Parietal lobe (tissue), 1 donor: ENCODE measurements around the gene CTDP1. TPM values are rescaled to one million over a fixed set of nuclear protein-coding genes. Genes with fewer than 3 reads are reported as not detected.

Experiments used
- total RNA-seq: library from RNA; depleted of rRNA; stranded (reverse); fragments of >200 nt; gene quantifications from one replicate; pipeline ENCODE4 v1.2.3, GENCODE V29; 2014

The CTDP1 gene, protein sequence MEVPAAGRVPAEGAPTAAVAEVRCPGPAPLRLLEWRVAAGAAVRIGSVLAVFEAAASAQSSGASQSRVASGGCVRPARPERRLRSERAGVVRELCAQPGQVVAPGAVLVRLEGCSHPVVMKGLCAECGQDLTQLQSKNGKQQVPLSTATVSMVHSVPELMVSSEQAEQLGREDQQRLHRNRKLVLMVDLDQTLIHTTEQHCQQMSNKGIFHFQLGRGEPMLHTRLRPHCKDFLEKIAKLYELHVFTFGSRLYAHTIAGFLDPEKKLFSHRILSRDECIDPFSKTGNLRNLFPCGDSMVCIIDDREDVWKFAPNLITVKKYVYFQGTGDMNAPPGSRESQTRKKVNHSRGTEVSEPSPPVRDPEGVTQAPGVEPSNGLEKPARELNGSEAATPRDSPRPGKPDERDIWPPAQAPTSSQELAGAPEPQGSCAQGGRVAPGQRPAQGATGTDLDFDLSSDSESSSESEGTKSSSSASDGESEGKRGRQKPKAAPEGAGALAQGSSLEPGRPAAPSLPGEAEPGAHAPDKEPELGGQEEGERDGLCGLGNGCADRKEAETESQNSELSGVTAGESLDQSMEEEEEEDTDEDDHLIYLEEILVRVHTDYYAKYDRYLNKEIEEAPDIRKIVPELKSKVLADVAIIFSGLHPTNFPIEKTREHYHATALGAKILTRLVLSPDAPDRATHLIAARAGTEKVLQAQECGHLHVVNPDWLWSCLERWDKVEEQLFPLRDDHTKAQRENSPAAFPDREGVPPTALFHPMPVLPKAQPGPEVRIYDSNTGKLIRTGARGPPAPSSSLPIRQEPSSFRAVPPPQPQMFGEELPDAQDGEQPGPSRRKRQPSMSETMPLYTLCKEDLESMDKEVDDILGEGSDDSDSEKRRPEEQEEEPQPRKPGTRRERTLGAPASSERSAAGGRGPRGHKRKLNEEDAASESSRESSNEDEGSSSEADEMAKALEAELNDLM
- 17.8 TPM for total RNA-seq

DNA sequence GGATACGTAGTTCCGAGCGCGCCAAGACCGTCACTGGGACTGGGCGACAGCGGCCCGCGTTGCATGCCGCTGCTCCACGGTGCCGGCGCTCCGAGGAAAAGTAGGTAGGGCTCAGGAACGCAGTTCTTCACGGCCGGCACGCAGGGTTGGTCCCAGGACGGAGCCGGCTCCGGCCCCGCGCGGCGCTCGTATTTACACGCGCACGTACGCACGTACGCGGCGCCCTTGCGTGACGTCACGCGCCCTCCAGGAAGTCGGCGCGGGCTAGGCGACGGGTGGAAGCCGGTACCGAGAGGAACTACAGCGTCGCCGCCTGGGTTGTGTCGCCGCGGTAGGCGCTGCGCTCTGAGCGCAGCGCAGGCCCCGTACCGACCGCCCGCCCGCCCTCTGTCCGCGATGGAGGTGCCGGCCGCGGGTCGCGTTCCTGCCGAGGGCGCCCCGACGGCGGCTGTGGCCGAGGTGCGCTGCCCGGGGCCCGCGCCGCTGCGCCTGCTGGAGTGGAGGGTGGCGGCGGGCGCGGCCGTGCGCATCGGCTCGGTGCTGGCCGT, at the start of gene CTDP1:
Gene CTDP1, plus strand, starts transcription at position 252 of the 548 bp plus-strand sequence. Its CDS starts 145 bp downstream, at position 397.

DNA sequence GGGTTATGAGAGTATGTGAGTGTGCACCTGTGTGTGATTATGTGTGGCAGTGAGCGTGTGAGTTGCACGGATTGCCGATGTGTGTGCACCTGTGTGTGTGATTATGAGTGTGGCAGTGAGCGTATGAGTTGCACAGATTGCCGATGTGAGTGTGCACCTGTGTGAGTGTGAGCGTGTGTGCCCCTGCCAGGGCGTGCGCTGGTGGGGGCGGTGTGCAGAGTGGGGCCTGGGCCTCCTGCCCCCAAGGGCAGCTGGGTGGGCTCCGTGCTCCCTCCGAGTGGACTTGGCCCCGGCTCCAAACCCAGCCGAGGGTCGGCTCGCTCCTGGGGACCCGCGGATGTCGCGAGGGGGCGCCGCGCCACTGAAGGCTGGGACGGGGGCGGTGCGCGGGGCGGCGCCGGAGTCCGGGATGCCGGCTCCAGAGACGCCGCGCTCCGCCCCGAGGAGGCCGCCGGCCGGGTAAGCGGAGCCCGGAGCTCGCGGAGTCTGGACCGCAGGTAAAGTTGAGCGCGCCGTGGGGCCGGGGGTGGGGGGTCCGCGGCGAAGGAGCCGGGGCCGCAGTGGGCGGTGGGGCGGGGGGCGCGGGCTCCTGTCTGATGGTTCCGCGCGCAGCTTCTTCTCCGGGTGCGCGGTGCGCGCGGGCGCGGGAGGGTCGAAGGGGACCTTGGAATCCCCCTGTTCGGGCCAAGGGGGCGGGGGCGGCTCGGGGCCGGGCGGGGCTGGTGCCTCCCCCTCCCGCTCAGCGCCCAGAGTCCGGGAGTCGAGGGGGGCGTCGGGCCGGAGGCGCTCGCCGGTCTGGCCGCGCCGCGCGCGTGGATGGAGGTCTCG, 118.1 kb downstream of the CTDP1 start, which contains the start of gene KCNG2:
Gene KCNG2, plus strand, starts transcription at position 421 of the 828 bp plus-strand sequence. CDS start 65,730 bp downstream, outside the sequence.

Other genes with a start within 250 kb of the CTDP1 start
- 0.31 TPM for gene KCNG2, start 118.1 kb downstream of the CTDP1 start, total RNA-seq